Prostate gland (tissue), 2 donors: ENCODE data around the gene OCIAD2.

ENCODE experiments used
- CTCF ChIP-seq, 4 experiments: fragments of 200-600 bp in 2 of 4; fragments of 450-650 bp in 2 of 4; sonication (generic) in 2 of 4; IDR thresholded peaks; 1 replicate in 3 of 4; 2 replicates in 1 of 4; pipeline ENCODE4 v1.5.1; 2016 to 2019; ENCODE audit warnings: antibody characterized with exemption in 4 of 4, mild to moderate bottlenecking in 2 of 4, moderate library complexity in 2 of 4
- POLR2A ChIP-seq: fragments of 450-650 bp; IDR thresholded peaks from one replicate; pipeline ENCODE4 v1.6.1; 2016; ENCODE audit warnings: antibody characterized with exemption, mild to moderate bottlenecking
- POLR2AphosphoS5 ChIP-seq: sonication (generic); formaldehyde crosslinking; IDR thresholded peaks from one replicate; pipeline ENCODE4 v1.6.1; 2017; ENCODE audit warnings: antibody characterized with exemption

- no peak for TF ChIP-seq POLR2A
- no peak for TF ChIP-seq CTCF (IDR thresholded peaks at IDR 0.05)
- no peak for TF ChIP-seq POLR2AphosphoS5
These were observed 15.4 kb downstream of the OCIAD2 start for GRCh38 chr4:48891028-48891619.
